Activated CD8-positive, alpha-beta T cell treated with anti-CD3 and anti-CD28 coated beads for 36 hours (primary cell): Measurements from ENCODE around the gene RSAD2. TPM values are rescaled to one million over a fixed set of nuclear protein-coding genes. Genes with fewer than 3 reads are reported as not detected.
A peak's percentile ranks its signal among the peaks of the same experiment; 100 is the strongest.

Experiments
- ATAC-seq: fragments of 200-7000 bp; cut with Tn5 transposase; one replicate; pipeline ENCODE4 v1.10.0; 2021; ENCODE audit warnings: mild to moderate bottlenecking, moderate library complexity
- CTCF ChIA-PET: fragments of 350-600 bp; sonication (Branson Sonifier 250); formaldehyde crosslinking; loops from one replicate; lab custom pipeline; 2021; ENCODE audit warnings: antibody characterized with exemption; lab: Charles Lee
- POLR2A ChIA-PET: fragments of 350-600 bp; sonication (Branson Sonifier 250); formaldehyde crosslinking; loops from one replicate; lab custom pipeline; 2021; ENCODE audit warnings: antibody characterized with exemption; lab: Charles Lee
- DNase-seq: peaks from one replicate; pipeline ENCODE4 v3.0.0-alpha.2; 2020
- H3K27ac Mint-ChIP-seq: one replicate; pipeline ENCODE4 v1.8.0; 2021; ENCODE audit warnings: mild to moderate bottlenecking, mixed read lengths
- H3K27me3 Mint-ChIP-seq: one replicate; pipeline ENCODE4 v1.8.0; 2021; ENCODE audit warnings: mixed read lengths
- H3K36me3 Mint-ChIP-seq: one replicate; pipeline ENCODE4 v1.8.0; 2021; ENCODE audit warnings: low read depth, mixed read lengths
- H3K4me1 Mint-ChIP-seq: one replicate; pipeline ENCODE4 v1.8.0; 2021; ENCODE audit warnings: low read depth, mixed read lengths
- H3K4me3 Mint-ChIP-seq: one replicate; pipeline ENCODE4 v1.8.0; 2021; ENCODE audit warnings: mild to moderate bottlenecking, moderate library complexity, mixed read lengths
- H3K9me3 Mint-ChIP-seq: one replicate; pipeline ENCODE4 v1.8.0; 2021; ENCODE audit warnings: mixed read lengths
- intact Hi-C: fragments of 100-400 bp; cut with micrococcal nuclease; formaldehyde crosslinking; loops from one replicate; pipeline ENCODE4 v1.10.0; 2022
- total RNA-seq, 2 experiments: library from RNA; stranded (reverse); gene quantifications; one replicate each; pipeline ENCODE4 v1.2.3, GENCODE V29; 2021
- TF ChIP-seq, protein P1 (sequence below): fragments of 200-600 bp; IDR thresholded peaks from one replicate; pipeline ENCODE4 v1.8.0; 2022; ENCODE audit warnings: antibody characterized with exemption, mild to moderate bottlenecking

Gene RSAD2
- total RNA-seq, 2 experiments from 2014 or later = 2.8 to 3.7 TPM

GRCh38 chr2:6845312-6845711 is 32.3 kb upstream of the RSAD2 start:
- intact Hi-C loops = no loop called here
- H3K9me3 Mint-ChIP-seq = peaks cover 58% of the 10 kb centered on the region

DNA sequence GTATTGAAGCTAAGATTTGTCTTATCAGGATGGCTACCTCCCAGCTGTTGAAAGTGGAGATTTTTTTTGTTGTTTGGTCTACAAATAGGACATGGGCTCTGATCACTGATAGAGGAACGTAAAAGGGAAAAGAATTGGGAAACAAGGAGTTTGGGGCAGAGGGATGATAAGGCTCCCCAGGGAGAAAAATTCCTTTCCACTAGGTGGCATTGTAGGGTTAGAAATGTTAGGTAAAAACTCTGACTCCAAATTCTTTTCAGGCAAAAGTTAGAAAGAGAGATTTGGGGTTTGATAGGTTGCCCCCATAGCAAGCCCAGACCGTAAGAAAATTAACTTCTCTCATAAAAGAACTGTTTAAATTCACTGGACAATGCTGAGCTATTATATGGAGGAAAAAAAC is 31.7 kb upstream of the RSAD2 start:
- H3K27ac Mint-ChIP-seq = no peak overlapping the region
- POLR2A ChIA-PET = interaction anchor here (1.0 to 2.1 kb wide), 2 partner anchors 19 to 65 kb away, joined by 3 to 7 read pairs; partner anchors contain the start of gene CMPK2
- peaks cover 58% of the 10 kb centered on the region for H3K9me3 Mint-ChIP-seq
- ATAC-seq (no peak), DNase-seq (no peak)
- TF ChIP-seq, protein P1, sequence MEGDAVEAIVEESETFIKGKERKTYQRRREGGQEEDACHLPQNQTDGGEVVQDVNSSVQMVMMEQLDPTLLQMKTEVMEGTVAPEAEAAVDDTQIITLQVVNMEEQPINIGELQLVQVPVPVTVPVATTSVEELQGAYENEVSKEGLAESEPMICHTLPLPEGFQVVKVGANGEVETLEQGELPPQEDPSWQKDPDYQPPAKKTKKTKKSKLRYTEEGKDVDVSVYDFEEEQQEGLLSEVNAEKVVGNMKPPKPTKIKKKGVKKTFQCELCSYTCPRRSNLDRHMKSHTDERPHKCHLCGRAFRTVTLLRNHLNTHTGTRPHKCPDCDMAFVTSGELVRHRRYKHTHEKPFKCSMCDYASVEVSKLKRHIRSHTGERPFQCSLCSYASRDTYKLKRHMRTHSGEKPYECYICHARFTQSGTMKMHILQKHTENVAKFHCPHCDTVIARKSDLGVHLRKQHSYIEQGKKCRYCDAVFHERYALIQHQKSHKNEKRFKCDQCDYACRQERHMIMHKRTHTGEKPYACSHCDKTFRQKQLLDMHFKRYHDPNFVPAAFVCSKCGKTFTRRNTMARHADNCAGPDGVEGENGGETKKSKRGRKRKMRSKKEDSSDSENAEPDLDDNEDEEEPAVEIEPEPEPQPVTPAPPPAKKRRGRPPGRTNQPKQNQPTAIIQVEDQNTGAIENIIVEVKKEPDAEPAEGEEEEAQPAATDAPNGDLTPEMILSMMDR = peak; percentile 39
- CTCF ChIA-PET = interaction anchor here (0.7 to 1.5 kb wide), 8 partner anchors 15 to 237 kb away, joined by 3 to 4 read pairs (median 3); partner anchors contain the start of gene CMPK2
- intact Hi-C loops = no loop called here
- H3K27me3 Mint-ChIP-seq = no peaks in the 10 kb centered on the region
- peaks cover 61% of the 10 kb centered on the region for H3K36me3 Mint-ChIP-seq
- peaks cover 3% of the 10 kb centered on the region for H3K4me1 Mint-ChIP-seq
- no peak overlapping the region for H3K4me3 Mint-ChIP-seq

More at GRCh38 chr2:6845312-6845711, 32.3 kb upstream of the RSAD2 start:
- Mint-ChIP-seq H3K4me1 (peaks cover 3% of the 10 kb centered on the region), H3K27ac (no peak overlapping the region), H3K4me3 (no peak overlapping the region), H3K36me3 (peaks cover 56% of the 10 kb centered on the region), H3K27me3 (no peaks in the 10 kb centered on the region)
- ChIA-PET CTCF (interaction anchor here (0.7 to 1.4 kb wide), 7 partner anchors 15 to 238 kb away, joined by 3 to 4 read pairs (median 3); partner anchors contain the start of gene CMPK2), POLR2A (interaction anchor here (1.0 kb wide), 1 partner anchor 64 kb away, joined by 3 read pairs; no protein-coding TSS in a partner anchor)
- ATAC-seq (no peak), DNase-seq (peak; percentile 31)
- TF ChIP-seq, protein P1 = no peak

- no peak for ATAC-seq
- no peak overlapping the region for H3K4me3 Mint-ChIP-seq
- H3K27me3 Mint-ChIP-seq = no peaks in the 10 kb centered on the region
- peaks cover 3% of the 10 kb centered on the region for H3K4me1 Mint-ChIP-seq
- TF ChIP-seq, protein P1 = no peak
- ChIA-PET CTCF (interaction anchor here (1.2 to 2.4 kb wide), 5 partner anchors 10 to 197 kb away, joined by 3 to 13 read pairs (median 4); no protein-coding TSS in a partner anchor), POLR2A (interaction anchor here (2.1 kb wide), 1 partner anchor 19 kb away, joined by 7 read pairs; the partner anchor contains the start of gene CMPK2)
- H3K36me3 Mint-ChIP-seq = peaks cover 67% of the 10 kb centered on the region
- no peak for DNase-seq
- intact Hi-C loops = no loop called here
- no peak overlapping the region for H3K27ac Mint-ChIP-seq
- peaks cover 54% of the 10 kb centered on the region for H3K9me3 Mint-ChIP-seq
Measured at GRCh38 chr2:6846540-6846939, 31.0 kb upstream of the RSAD2 start.

DNA sequence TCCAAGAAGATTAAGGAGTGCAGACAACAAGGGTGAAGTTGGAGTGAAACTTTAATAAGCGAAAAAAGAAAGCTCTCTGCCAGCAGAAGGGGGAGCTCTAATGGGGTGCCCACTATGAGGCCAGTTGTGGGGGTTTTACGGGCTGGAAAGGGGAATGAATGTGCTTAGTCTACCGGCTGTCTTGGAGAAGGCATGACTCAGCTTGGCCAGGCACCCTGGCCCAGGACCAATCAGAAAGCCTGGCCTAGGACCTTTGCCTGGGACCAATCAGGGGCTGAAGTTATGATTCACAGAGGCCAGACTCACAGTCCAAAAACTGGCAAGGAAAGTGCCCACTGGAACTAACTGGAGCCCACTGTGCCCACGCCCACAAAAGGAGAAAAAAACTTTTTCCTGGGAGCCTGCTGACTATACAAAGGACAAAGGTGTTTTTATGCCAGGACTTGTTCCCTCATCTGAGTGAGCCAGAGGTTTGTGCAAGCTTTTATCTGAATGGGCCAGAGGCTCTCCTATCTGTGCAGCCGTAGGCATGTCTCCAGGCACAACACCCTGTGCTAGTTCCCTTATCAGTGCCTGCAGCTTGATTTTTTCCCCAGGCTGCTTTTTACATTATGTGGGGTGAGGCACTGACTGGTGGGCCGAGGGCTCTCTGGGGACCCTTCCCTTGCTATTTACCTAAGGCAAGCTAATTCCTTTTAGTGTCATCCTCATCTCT is 30.5 kb upstream of the RSAD2 start:
- TF ChIP-seq, protein P1 = no peak
- ChIA-PET POLR2A (interaction anchor here (0.6 to 2.1 kb wide), 2 partner anchors 18 to 887 kb away, joined by 3 to 7 read pairs; partner anchors contain the start of gene CMPK2), CTCF (interaction anchor here (1.5 to 2.4 kb wide), 5 partner anchors 11 to 197 kb away, joined by 4 to 13 read pairs (median 7); partner anchors contain the start of gene CMPK2)
- H3K27ac Mint-ChIP-seq = no peak overlapping the region
- peaks cover 54% of the 10 kb centered on the region for H3K9me3 Mint-ChIP-seq
- H3K27me3 Mint-ChIP-seq = no peaks in the 10 kb centered on the region
- DNase-seq (no peak), ATAC-seq (no peak)
- H3K36me3 Mint-ChIP-seq = peaks cover 68% of the 10 kb centered on the region
- H3K4me3 Mint-ChIP-seq = no peak overlapping the region
- intact Hi-C loops = no loop called here
- peaks cover 3% of the 10 kb centered on the region for H3K4me1 Mint-ChIP-seq
